Liver (tissue), 9 donors: ENCODE data around the gene BPIFB3. TPM values are rescaled to one million over a fixed set of nuclear protein-coding genes. Genes with fewer than 3 reads are reported as not detected.

Source experiments
- DNase-seq: peaks from one replicate; pipeline ENCODE4 v3.0.0-alpha.2; 2017; ENCODE audit warnings: low spot score
- H3K27ac ChIP-seq, 2 donors: one replicate each; pipeline ENCODE4 v1.7.0; 2013; ENCODE audit warnings: inconsistent platforms in 2 of 2, low read length in 2 of 2, control low read depth in 1 of 2, low read depth in 1 of 2, mild to moderate bottlenecking in 1 of 2
- H3K27me3 ChIP-seq, 4 donors: one replicate each; pipeline versions ENCODE4 v1.6.1 to v1.7.0; 2013; ENCODE audit warnings: low read length in 3 of 4, inconsistent platforms in 1 of 4, mild to moderate bottlenecking in 1 of 4, moderate library complexity in 1 of 4; ENCODE audit not compliant: control insufficient read depth in 4 of 4, insufficient read depth in 4 of 4
- H3K36me3 ChIP-seq, 4 donors: one replicate each; pipeline versions ENCODE4 v1.6.1 to v1.7.0; 2013; ENCODE audit warnings: low read length in 3 of 4, mild to moderate bottlenecking in 3 of 4, low read depth in 1 of 4, moderate library complexity in 1 of 4; ENCODE audit not compliant: control insufficient read depth in 4 of 4, insufficient read depth in 3 of 4
- H3K4me1 ChIP-seq, 4 donors: one replicate each; pipeline versions ENCODE4 v1.6.1 to v1.7.0; 2013; ENCODE audit warnings: low read length in 3 of 4, mild to moderate bottlenecking in 3 of 4, moderate library complexity in 1 of 4; ENCODE audit not compliant: control insufficient read depth in 4 of 4, insufficient read depth in 4 of 4
- H3K4me3 ChIP-seq, 3 donors: one replicate each; pipeline versions ENCODE4 v1.6.1 to v1.7.0; 2013; ENCODE audit warnings: low read length in 3 of 3, control low read depth in 1 of 3, low read depth in 1 of 3, mild to moderate bottlenecking in 1 of 3
- H3K9ac ChIP-seq, 2 donors: one replicate each; pipeline ENCODE4 v1.7.0; 2013; ENCODE audit warnings: low read length in 2 of 2, mild to moderate bottlenecking in 2 of 2, moderate library complexity in 2 of 2, control low read depth in 1 of 2, low read depth in 1 of 2
- H3K9me3 ChIP-seq, 4 donors: one replicate each; pipeline versions ENCODE4 v1.6.1 to v1.7.0; 2013; ENCODE audit warnings: low read length in 3 of 4; ENCODE audit not compliant: control insufficient read depth in 4 of 4
- EGR1 ChIP-seq, 2 donors: IDR thresholded peaks; 2 replicates each; pipeline ENCODE4 v1.6.1; 2016 to 2018; ENCODE audit warnings: antibody characterized with exemption in 2 of 2, low read depth in 2 of 2
- GABPA ChIP-seq, 2 donors: IDR thresholded peaks in 1 of 2; conservative IDR thresholded peaks in 1 of 2; 2 replicates each; pipeline ENCODE4 v1.6.1; 2016; ENCODE audit warnings: antibody characterized with exemption in 2 of 2, mild to moderate bottlenecking in 1 of 2, moderate library complexity in 1 of 2
- HNF4A ChIP-seq, 2 donors: conservative IDR thresholded peaks; 2 replicates each; pipeline ENCODE4 v1.6.1; 2016; ENCODE audit warnings: antibody characterized with exemption in 2 of 2, mild to moderate bottlenecking in 2 of 2
- HNF4G ChIP-seq: IDR thresholded peaks from 2 replicates; pipeline ENCODE4 v1.6.1; 2016; ENCODE audit warnings: antibody characterized with exemption
- JUND ChIP-seq, 2 donors: IDR thresholded peaks; 2 replicates each; pipeline ENCODE4 v1.6.1; 2016; ENCODE audit warnings: antibody characterized with exemption in 2 of 2
- MAX ChIP-seq: IDR thresholded peaks from 2 replicates; pipeline ENCODE4 v1.6.1; 2016; ENCODE audit warnings: antibody characterized with exemption
- NR2F2 ChIP-seq: IDR thresholded peaks from 2 replicates; pipeline ENCODE4 v1.6.1; 2016; ENCODE audit warnings: antibody characterized with exemption
- RAD21 ChIP-seq, 2 donors: IDR thresholded peaks; 2 replicates each; pipeline ENCODE4 v1.6.1; 2016; ENCODE audit warnings: antibody characterized with exemption in 2 of 2, mild to moderate bottlenecking in 2 of 2
- REST ChIP-seq: IDR thresholded peaks from 2 replicates; pipeline ENCODE4 v1.6.1; 2016; ENCODE audit warnings: antibody characterized with exemption, mild to moderate bottlenecking
- SP1 ChIP-seq: IDR thresholded peaks from 2 replicates; pipeline ENCODE4 v1.6.1; 2018; ENCODE audit warnings: antibody characterized with exemption, mild to moderate bottlenecking
- TAF1 ChIP-seq: conservative IDR thresholded peaks from 2 replicates; pipeline ENCODE4 v1.6.1; 2016; ENCODE audit warnings: antibody characterized with exemption, mild to moderate bottlenecking
- YY1 ChIP-seq: IDR thresholded peaks from 2 replicates; pipeline ENCODE4 v1.6.1; 2016; ENCODE audit warnings: antibody characterized with exemption, mild to moderate bottlenecking
- ZBTB33 ChIP-seq: IDR thresholded peaks from 2 replicates; pipeline ENCODE4 v1.6.1; 2016; ENCODE audit warnings: antibody characterized with exemption
- WGBS: extraction: QIAGEN DNeasy Blood & Tissue Kit; methylation state at CpG from one replicate; pipeline ENCODE4 v1.1.7; 2013; 5-methylcytosine and 5-hydroxymethylcytosine counted together
- polyA plus RNA-seq, 2 donors: library from polyadenylated mRNA; stranded (reverse) in 1 of 2; unstranded in 1 of 2; fragments of 200-250 nt in 1 of 2; fragments of >200 nt in 1 of 2; fragmentation: Nextera tagmentation in 1 of 2; extraction: Ambion mirVana in 1 of 2; gene quantifications; one replicate each; pipeline versions ENCODE4 v1.2.1 to v1.2.3, GENCODE V29; 2013 to 2015
- total RNA-seq, 2 donors: library from RNA; depleted of rRNA; stranded (reverse); fragments of >200 nt; gene quantifications; one replicate each; pipeline ENCODE4 v1.2.3, GENCODE V29; 2014
- TF ChIP-seq, protein P1 (sequence below): fragments of 150-350 bp; IDR thresholded peaks from 2 replicates; pipeline ENCODE4 v1.5.1; 2017; ENCODE audit warnings: improper control_type of control experiment, low read depth, low read length; ENCODE audit not compliant: missing input control
- TF ChIP-seq, protein P2 (sequence below): IDR thresholded peaks from 2 replicates; pipeline ENCODE4 v1.6.1; 2016; ENCODE audit warnings: antibody characterized with exemption
- donor health status: healthy.
- donor health status: healthy.
- donor health status: healthy.
- donor health status: healthy.
- donor health status: healthy.

The BPIFB3 gene
- total and polyA plus RNA-seq, 4 donors = not detected

DNA sequence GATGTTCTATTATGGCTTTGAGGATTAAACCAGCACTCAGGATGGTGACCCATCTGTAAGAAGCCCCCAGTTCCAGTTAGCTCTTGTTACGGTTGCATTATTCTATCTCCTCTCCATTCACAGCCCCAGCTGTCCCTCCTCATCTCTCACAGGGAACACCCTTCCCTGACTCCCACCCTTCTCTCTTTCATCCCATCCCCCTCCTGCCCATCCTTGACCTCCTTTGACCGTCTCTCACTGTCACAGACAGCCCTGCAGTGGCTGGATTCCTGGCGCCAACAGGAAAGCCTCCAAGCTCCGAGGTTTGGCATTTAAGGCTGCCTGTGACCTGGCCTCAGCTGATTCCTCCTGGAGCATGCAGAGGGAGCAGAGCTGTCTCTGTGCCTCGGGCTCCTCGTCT lies 21.6 kb downstream of the BPIFB3 start:
- Histone ChIP-seq H3K9me3 (no peaks in the 10 kb centered on the region), H3K9ac (no peak overlapping the region), H3K4me1 (no peaks in the 10 kb centered on the region), H3K27me3 (no peaks in the 10 kb centered on the region), H3K4me3 (no peak overlapping the region), H3K36me3 (no peaks in the 10 kb centered on the region), H3K27ac (no peak overlapping the region)
- no peak for DNase-seq
- no peak for TF ChIP-seq EGR1 (IDR thresholded peaks at IDR 0.05; ENCODE audit: low read depth in 2 of 2)
- TF ChIP-seq NR2F2 = no peak
- TF ChIP-seq MAX = no peak
- no peak for TF ChIP-seq SP1
- TF ChIP-seq RAD21 (IDR thresholded peaks at IDR 0.05) = no peak
- no peak for TF ChIP-seq ZBTB33
- no peak for TF ChIP-seq REST
- TF ChIP-seq YY1 = no peak
- TF ChIP-seq GABPA (IDR thresholded peaks at IDR 0.05 in 1 of 2, conservative IDR thresholded peaks at IDR 0.05 in 1 of 2) = no peak
- TF ChIP-seq, protein P1, sequence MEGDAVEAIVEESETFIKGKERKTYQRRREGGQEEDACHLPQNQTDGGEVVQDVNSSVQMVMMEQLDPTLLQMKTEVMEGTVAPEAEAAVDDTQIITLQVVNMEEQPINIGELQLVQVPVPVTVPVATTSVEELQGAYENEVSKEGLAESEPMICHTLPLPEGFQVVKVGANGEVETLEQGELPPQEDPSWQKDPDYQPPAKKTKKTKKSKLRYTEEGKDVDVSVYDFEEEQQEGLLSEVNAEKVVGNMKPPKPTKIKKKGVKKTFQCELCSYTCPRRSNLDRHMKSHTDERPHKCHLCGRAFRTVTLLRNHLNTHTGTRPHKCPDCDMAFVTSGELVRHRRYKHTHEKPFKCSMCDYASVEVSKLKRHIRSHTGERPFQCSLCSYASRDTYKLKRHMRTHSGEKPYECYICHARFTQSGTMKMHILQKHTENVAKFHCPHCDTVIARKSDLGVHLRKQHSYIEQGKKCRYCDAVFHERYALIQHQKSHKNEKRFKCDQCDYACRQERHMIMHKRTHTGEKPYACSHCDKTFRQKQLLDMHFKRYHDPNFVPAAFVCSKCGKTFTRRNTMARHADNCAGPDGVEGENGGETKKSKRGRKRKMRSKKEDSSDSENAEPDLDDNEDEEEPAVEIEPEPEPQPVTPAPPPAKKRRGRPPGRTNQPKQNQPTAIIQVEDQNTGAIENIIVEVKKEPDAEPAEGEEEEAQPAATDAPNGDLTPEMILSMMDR = no peak
- TF ChIP-seq, protein P2, sequence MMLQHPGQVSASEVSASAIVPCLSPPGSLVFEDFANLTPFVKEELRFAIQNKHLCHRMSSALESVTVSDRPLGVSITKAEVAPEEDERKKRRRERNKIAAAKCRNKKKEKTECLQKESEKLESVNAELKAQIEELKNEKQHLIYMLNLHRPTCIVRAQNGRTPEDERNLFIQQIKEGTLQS = no peak
- no peak for TF ChIP-seq JUND (IDR thresholded peaks at IDR 0.05)
- no peak for TF ChIP-seq HNF4A (conservative IDR thresholded peaks at IDR 0.05)
- no peak for TF ChIP-seq HNF4G
- TF ChIP-seq TAF1 = no peak
- 54% methylated on average over 6 of the region's 6 CpGs for WGBS

GRCh38 chr20:33076662-33077372 lies 23.1 kb downstream of the BPIFB3 start:
- TF ChIP-seq ZBTB33 = no peak
- TF ChIP-seq, protein P1 = peak; percentile 25
- H3K27me3 ChIP-seq = no peaks in the 10 kb centered on the region
- 69% methylated on average over 6 of the region's 6 CpGs for WGBS
- no peak overlapping the region for H3K27ac ChIP-seq
- no peaks in the 10 kb centered on the region for H3K4me1 ChIP-seq
- H3K36me3 ChIP-seq = no peaks in the 10 kb centered on the region
- no peak overlapping the region for H3K9ac ChIP-seq
- no peak for DNase-seq
- no peak overlapping the region for H3K4me3 ChIP-seq
- no peaks in the 10 kb centered on the region for H3K9me3 ChIP-seq
